HepG2 (cell line): ENCODE results near the gene KLHL12. TPM values are rescaled to one million over a fixed set of nuclear protein-coding genes. Genes with fewer than 3 reads are reported as not detected.
A peak's percentile ranks its signal among the peaks of the same experiment; 100 is the strongest.

Experiments used
- BHLHE40 ChIP-seq: IDR thresholded peaks from 2 replicates; pipeline ENCODE4 v1.6.1; 2011; ENCODE audit warnings: low read length, improper control_type of control experiment
- CTCF ChIP-seq: sonication (generic); formaldehyde crosslinking; IDR thresholded peaks from 2 replicates; pipeline ENCODE4 v1.5.0; 2020; ENCODE audit warnings: mild to moderate bottlenecking, missing genetic modification reagents, moderate library complexity
- FOXA3 ChIP-seq: IDR thresholded peaks from 2 replicates; pipeline ENCODE4 v1.6.1; 2016; ENCODE audit warnings: missing genetic modification reagents, missing compliant biosample characterization
- FOXO1 ChIP-seq: sonication (generic); formaldehyde crosslinking; IDR thresholded peaks from 2 replicates; pipeline ENCODE4 v1.4.0; 2020; ENCODE audit warnings: missing genetic modification reagents
- HDAC6 ChIP-seq: fragments of 200-600 bp; sonication (generic); IDR thresholded peaks from 2 replicates; pipeline ENCODE4 v1.7.0; 2017; ENCODE audit warnings: mild to moderate bottlenecking, antibody characterized with exemption, low read length, low read depth
- HNF4A ChIP-seq: sonication (generic); formaldehyde crosslinking; IDR thresholded peaks from 2 replicates; pipeline ENCODE4 v1.4.0; 2020; ENCODE audit warnings: missing genetic modification reagents
- HOXA5 ChIP-seq: sonication (generic); formaldehyde crosslinking; IDR thresholded peaks from 2 replicates; pipeline ENCODE4 v1.4.0; 2020; ENCODE audit warnings: missing genetic modification reagents
- IKZF1 ChIP-seq: fragments of 450-650 bp; IDR thresholded peaks from 2 replicates; pipeline ENCODE4 v1.7.1; 2016
- IRF9 ChIP-seq: sonication (generic); formaldehyde crosslinking; IDR thresholded peaks from 2 replicates; pipeline ENCODE4 v1.8.0; 2022; ENCODE audit warnings: missing genetic modification reagents, mild to moderate bottlenecking, borderline replicate concordance
- KLF13 ChIP-seq: sonication (generic); formaldehyde crosslinking; IDR thresholded peaks from 2 replicates; pipeline ENCODE4 v1.4.0; 2020; ENCODE audit warnings: mild to moderate bottlenecking, missing genetic modification reagents
- KLF6 ChIP-seq: IDR thresholded peaks from 2 replicates; pipeline ENCODE4 v1.8.0; 2016; ENCODE audit warnings: missing biosample characterization, missing genetic modification reagents
- MAX ChIP-seq: IDR thresholded peaks from 2 replicates; pipeline ENCODE4 v1.6.1; 2012; ENCODE audit warnings: inconsistent platforms
- NFIB ChIP-seq: sonication (generic); formaldehyde crosslinking; IDR thresholded peaks from 2 replicates; pipeline ENCODE4 v1.9.0; 2021; ENCODE audit warnings: missing genetic modification reagents, mild to moderate bottlenecking, borderline replicate concordance
- NFIC ChIP-seq: IDR thresholded peaks from 2 replicates; pipeline ENCODE4 v1.6.1; 2012; ENCODE audit warnings: mild to moderate bottlenecking, low read length, inconsistent platforms
- PHF21A ChIP-seq: sonication (generic); formaldehyde crosslinking; IDR thresholded peaks from 2 replicates; pipeline ENCODE4 v1.5.0; 2020; ENCODE audit warnings: mild to moderate bottlenecking, missing genetic modification reagents
- RBM22 ChIP-seq: fragments of 200-400 bp; formaldehyde crosslinking; optimal IDR thresholded peaks from 2 replicates; pipeline ENCODE3; 2017; ENCODE audit warnings: mild to moderate bottlenecking, low read length, moderate library complexity
- SOX6 ChIP-seq, 2 experiments: fragments of 450-650 bp in 1 of 2; sonication (generic) in 1 of 2; formaldehyde crosslinking in 1 of 2; IDR thresholded peaks; 2 replicates each; pipeline versions ENCODE4 v1.4.0 to v1.6.1; 2017 to 2020; ENCODE audit warnings: antibody characterized with exemption in 1 of 2, mild to moderate bottlenecking in 1 of 2, missing genetic modification reagents in 1 of 2
- ZHX2 ChIP-seq, 2 experiments: sonication (generic) in 1 of 2; formaldehyde crosslinking in 1 of 2; IDR thresholded peaks; 2 replicates each; pipeline versions ENCODE4 v1.6.1 to v1.9.0; 2014 to 2022; ENCODE audit warnings: antibody characterized with exemption in 1 of 2, borderline replicate concordance in 1 of 2, inconsistent platforms in 1 of 2, low read depth in 1 of 2, missing genetic modification reagents in 1 of 2
- ZNF230 ChIP-seq: sonication (generic); formaldehyde crosslinking; IDR thresholded peaks from 2 replicates; pipeline ENCODE4 v1.4.0; 2020; ENCODE audit warnings: mild to moderate bottlenecking, missing genetic modification reagents
- ZNF331 ChIP-seq: sonication (generic); formaldehyde crosslinking; IDR thresholded peaks from 2 replicates; pipeline ENCODE4 v1.4.0; 2020; ENCODE audit warnings: missing genetic modification reagents
- ZNF629 ChIP-seq: sonication (generic); formaldehyde crosslinking; conservative IDR thresholded peaks from 2 replicates; pipeline ENCODE4 v1.5.0; 2020; ENCODE audit warnings: missing genetic modification reagents
- ZNF891 ChIP-seq: sonication (generic); formaldehyde crosslinking; IDR thresholded peaks from 2 replicates; pipeline ENCODE4 v1.5.0; 2020; ENCODE audit warnings: mild to moderate bottlenecking, missing genetic modification reagents
- polyA plus RNA-seq, 8 experiments: library from polyadenylated mRNA; depleted of rRNA in 3 of 8; stranded (reverse) in 7 of 8; unstranded in 1 of 8; fragments of >200 nt; fragmentation: Illumina TruSeq in 4 of 8; extraction: Trizol in 4 of 8; gene quantifications; 2 replicates each; pipeline versions ENCODE4 v1.2.1 to v1.2.3, GENCODE V29; 2011 to 2016; ENCODE audit warnings: low read depth in 4 of 8, missing spikeins in 1 of 8, mixed read lengths in 1 of 8; ENCODE audit not compliant: insufficient read depth in 1 of 8
- total RNA-seq, 5 experiments: library from RNA; depleted of rRNA; stranded (reverse); fragments of >200 nt; fragmentation: Illumina TruSeq; extraction: Trizol; gene quantifications; 2 replicates each; pipeline ENCODE4 v1.2.3, GENCODE V29; 2016; ENCODE audit warnings: low read depth in 1 of 5

KLHL12 gene
- total and polyA plus RNA-seq, 2 of the 13 experiments (the other 11 are each of a cell fraction or from before 2014, with no cell fraction given): 19.2 to 25.2 TPM

GRCh38 chr1:202862679-202863560 is 64.1 kb downstream of the KLHL12 start (continued):
- TF ChIP-seq SOX6 (IDR thresholded peaks at IDR 0.05) (no peak), SOX6 (CRISPR knock-in tag; IDR thresholded peaks at IDR 0.05) (peak; percentile 56), NFIC (no peak), ZNF331 (CRISPR knock-in tag) (0 out of 2 replicates have a peak, but pooled peaks have one; percentile 12), IKZF1 (no peak), BHLHE40 (peak; percentile 64), RBM22 (no peak), FOXA3 (CRISPR knock-in tag) (no peak), CTCF (peak; percentile 31; the same call in 1 of the 2 replicates), PHF21A (CRISPR knock-in tag) (0 out of 2 replicates have a peak, but pooled peaks have one; percentile 15), ZNF891 (CRISPR knock-in tag) (no peak), ZNF230 (CRISPR knock-in tag) (no peak), HOXA5 (no peak), ZNF629 (CRISPR knock-in tag) (peak; percentile 58), FOXO1 (CRISPR knock-in tag) (no peak), HDAC6 (no peak), KLF13 (CRISPR knock-in tag) (no peak), IRF9 (no peak), HNF4A (CRISPR knock-in tag) (peak; percentile 93), NFIB (CRISPR knock-in tag) (no peak), KLF6 (CRISPR knock-in tag) (no peak), MAX (peak; percentile 17; the same call in 1 of the 2 replicates), ZHX2 (IDR thresholded peaks at IDR 0.05; ENCODE audit: low read depth) (no peak), ZHX2 (CRISPR knock-in tag; IDR thresholded peaks at IDR 0.05; ENCODE audit: borderline replicate concordance) (no peak)
